ENCODE measurements around the gene DPF3. TPM values are rescaled to one million over a fixed set of nuclear protein-coding genes. Genes with fewer than 3 reads are reported as not detected.

Gene DPF3
- total and polyA plus RNA-seq, 9 of the 15 experiments (the other 6 are each of a cell fraction or from before 2014, with no cell fraction given): 0.21 to 4.9 (median 1.2) TPM

GRCh38 chr14:72893636-72894322 is at the start of gene DPF3 (continued):
- TF ChIP-seq ZNF133 (CRISPR knock-in tag; IDR thresholded peaks at IDR 0.05) (no peak), YY1 (IDR thresholded peaks at IDR 0.05; ENCODE audit: borderline replicate concordance in 1 of 3, control insufficient read depth in 1 of 3, extremely low read depth in 1 of 3, insufficient read depth in 3 of 3, insufficient read length in 1 of 3, insufficient replicate concordance in 2 of 3, low read depth in 1 of 3, low read length in 2 of 3) (peak in 2 of 3 experiments; percentile 44 to 46), MCM5 (IDR thresholded peaks at IDR 0.05; ENCODE audit: low read depth) (no peak), CHD2 (IDR thresholded peaks at IDR 0.05; ENCODE audit: low read depth, low read length) (no peak), CC2D1A (IDR thresholded peaks at IDR 0.05) (no peak), TCF7 (IDR thresholded peaks at IDR 0.05; ENCODE audit: borderline replicate concordance) (no peak), ZNF277 (CRISPR knock-in tag; IDR thresholded peaks at IDR 0.05; ENCODE audit: borderline replicate concordance) (no peak), MCM3 (IDR thresholded peaks at IDR 0.05) (no peak)
- TF ChIP-seq, protein P1, sequence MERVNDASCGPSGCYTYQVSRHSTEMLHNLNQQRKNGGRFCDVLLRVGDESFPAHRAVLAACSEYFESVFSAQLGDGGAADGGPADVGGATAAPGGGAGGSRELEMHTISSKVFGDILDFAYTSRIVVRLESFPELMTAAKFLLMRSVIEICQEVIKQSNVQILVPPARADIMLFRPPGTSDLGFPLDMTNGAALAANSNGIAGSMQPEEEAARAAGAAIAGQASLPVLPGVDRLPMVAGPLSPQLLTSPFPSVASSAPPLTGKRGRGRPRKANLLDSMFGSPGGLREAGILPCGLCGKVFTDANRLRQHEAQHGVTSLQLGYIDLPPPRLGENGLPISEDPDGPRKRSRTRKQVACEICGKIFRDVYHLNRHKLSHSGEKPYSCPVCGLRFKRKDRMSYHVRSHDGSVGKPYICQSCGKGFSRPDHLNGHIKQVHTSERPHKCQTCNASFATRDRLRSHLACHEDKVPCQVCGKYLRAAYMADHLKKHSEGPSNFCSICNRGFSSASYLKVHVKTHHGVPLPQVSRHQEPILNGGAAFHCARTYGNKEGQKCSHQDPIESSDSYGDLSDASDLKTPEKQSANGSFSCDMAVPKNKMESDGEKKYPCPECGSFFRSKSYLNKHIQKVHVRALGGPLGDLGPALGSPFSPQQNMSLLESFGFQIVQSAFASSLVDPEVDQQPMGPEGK (CRISPR knock-in tag; IDR thresholded peaks at IDR 0.05; ENCODE audit: borderline replicate concordance): no peak

Data from K562 (cell line).